GM19397 (cell line): ENCODE results near the gene CXCL8.

Experiments
- ATAC-seq: cut with Tn5 transposase; IDR thresholded peaks from one replicate; pipeline ENCODE4 v1.9.1; 2021; ENCODE audit warnings: mild to moderate bottlenecking, moderate library complexity; ENCODE audit not compliant: unreplicated experiment

The CXCL8 gene

DNA sequence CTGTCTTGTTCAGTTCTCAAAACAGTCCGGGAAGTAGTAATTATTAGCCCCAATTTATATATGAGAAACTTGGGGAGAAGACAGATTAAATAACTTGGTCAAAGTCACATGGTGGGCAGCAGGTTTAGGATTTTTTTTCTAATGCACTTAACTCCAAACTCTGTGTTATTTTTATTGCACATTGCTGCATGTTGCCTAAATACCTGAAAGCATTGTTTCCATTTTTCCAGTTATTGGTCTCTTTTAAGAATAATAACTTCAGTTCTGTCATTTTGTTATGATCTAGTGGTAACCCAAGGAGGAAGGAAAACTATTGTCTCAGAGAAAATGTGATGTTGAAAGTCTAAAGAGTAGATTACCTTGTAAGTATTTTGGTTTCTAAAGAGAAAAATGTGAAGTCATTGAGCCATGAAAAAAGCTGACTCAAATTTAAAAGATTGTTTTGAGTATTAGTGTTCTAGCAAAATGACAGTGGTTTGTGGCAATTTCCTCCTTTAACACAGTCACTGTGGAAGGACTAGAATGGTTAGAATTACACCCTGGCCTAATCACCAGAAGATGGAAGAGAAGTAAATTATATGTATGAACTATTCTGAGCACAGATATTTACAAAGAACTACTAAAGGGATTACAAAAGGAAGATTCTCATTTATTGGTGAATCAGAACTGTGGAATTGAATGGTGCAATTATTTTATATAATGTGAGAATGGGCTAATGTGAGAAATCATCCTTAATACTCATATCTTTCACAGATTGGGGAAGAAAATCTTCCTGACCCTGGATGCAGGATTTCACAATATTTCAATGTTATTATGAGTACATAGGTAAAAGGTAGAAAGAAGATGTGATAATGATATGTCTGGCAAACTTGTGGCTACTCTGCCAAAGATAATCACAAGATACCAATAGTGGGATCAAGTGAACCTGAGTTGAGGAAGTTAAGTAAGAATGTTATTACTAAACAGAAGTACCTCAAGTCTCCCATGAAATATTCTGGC is 21.7 kb upstream of the CXCL8 start:
- ATAC-seq = peak; percentile 86

DNA sequence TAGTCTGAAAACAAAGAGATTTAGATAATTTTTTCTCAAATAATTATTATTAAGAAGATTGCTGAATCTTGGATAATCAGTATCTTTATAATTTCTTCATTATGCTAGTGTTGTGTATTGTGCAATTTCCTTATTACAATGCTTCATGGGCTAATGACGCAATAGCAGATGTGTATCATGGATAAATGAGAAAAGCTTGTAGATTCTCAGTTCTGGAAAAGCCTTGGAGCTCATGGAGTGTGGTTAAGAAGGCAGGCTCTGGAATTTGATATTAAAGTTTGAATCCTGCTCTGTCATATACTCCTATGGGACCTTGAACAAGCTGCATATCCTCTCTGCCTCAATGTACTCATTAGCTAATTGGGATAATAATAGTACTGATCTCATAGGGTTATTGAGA is 18.9 kb upstream of the CXCL8 start:
- ATAC-seq = no peak

DNA sequence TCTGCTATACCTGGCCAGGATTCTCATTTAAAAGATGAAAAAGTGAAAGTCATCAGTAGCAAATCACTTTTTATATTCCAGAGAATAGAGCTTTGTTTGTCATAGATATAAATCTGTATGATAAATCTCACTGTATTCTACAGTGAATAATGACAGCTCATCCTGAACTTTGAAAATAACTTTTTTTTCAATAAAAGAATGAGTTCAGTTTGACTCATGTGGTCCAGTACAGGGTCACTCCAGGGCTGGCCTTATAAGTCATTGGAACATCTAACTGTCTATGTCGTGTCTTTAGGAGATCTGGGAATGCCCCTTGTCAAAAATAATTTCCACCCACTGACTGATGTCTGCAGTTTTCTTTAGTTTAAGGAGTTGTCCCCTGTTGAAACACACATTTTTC is 18.5 kb upstream of the CXCL8 start:
- no peak for ATAC-seq

DNA sequence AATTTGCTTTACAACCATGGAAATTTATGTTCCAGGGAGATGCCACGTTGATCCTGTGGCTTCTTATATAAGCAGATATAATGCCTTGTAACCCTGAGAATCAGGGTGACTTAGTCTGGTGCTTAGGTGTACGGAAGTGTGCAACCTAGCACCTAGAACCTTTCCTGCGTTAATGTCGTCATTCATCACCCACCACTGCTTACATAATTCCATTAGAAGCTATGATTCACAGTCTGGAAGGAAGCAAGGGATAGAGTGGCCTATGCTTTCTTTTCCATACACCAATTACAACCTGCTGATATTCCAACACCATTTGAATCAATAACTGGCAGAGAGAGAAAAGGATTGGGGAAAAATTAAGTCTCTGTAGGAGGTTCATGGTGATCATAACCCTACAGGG is 17.3 kb upstream of the CXCL8 start:
- no peak for ATAC-seq

DNA sequence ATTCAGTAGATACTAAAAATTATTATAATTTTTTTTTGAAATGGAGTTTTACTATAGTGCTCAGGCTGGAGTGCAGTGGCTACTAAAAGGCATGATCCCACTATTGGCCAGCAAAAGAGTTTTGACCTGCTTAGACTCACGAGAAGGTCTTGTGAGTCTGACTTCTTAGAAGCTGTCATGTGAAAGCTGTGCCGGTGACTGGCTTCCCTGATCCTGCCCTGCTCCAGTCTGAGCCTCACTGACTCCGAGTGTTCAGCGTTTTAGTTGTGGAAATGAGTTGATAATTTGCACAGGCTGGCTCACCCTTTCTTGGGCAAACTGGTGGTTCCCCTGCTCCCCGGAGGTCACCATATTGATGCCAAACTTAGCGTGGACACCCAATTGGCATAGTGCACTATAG is 16.4 kb upstream of the CXCL8 start:
- no peak for ATAC-seq

DNA sequence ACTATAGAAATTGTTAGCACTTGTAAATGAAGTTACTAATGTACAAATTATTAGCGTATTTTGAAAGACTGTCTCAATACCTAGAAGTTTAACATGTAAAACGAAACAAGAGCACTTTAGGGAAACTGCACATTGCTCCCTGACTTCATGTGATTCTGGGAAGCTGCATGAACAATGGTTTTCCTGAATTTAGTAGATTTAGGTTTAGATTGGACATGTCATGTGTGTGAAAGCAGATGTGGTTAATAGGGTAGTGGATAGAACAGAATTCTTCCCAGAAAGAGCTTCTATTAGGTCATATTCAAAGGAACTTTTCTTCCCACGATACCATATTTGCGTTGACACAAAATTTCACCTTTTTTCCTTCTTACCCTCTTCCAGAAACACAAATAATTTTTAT is 14.9 kb upstream of the CXCL8 start:
- ATAC-seq = no peak

DNA sequence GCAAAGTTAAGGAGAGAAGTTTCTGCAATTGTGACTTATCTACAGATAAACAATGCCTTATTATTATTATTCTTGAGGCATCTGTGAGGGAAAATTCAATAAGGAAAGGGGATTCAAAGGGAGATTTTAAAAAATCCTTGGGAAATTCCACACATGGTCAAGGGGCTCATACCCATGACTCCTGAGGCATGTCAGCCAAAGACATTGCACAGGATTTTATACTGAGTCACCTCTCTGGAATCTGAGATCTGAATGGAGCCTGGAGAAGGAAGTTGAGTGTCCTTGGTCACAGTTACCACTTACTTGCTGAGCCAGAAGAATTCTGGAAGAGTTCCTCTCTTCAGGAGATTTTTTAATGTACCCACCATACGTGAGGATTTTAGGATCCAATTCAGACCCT is 14.4 kb upstream of the CXCL8 start:
- ATAC-seq = no peak

DNA sequence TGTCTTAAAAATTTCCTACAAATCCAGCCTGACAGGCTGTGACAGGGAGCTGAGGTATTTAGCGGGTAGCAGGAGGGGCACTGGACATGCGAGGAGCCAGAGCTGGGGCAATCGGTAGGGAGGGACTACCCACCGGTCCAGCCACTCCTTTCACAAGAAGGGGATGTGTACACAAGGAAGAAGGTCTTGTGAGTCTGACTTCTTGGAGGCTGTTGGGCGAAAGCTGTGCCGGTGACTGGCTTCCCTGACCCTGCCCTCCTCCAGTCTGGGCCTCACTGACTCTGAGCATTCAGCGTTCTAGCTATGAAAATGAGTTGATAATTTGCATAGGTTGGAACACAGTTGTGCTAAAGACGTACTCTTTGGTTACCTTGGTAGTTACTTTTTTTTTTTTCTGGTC is 12.7 kb upstream of the CXCL8 start:
- peak; percentile 66 for ATAC-seq

DNA sequence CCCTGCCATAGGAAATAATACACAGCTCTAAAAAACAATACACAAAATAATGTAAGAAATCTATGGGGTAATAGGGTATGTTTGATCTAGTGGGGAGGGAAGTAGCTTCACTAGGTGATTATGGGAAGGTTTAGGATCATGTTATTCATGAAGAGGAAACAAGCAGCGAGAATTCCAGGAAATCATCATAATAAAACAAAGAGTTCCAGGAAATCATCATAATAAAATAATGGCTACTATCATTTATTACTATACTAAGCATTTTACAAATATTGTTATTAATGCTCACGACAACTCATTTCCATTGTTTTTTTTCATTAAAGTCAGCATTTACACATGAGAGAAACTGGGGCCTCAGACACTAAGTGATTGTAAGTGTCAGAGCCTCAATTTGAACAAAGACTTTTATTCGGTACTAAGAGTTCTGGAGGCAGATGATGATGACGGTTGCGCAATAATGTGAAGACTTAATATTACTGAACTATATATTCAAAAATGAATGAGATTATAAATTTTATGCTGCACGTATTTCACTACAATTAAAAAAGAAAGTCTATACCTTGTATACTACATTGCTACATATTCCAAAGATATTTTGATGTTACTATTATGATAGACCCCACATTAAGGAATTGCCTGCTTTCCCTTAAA is 12.2 kb upstream of the CXCL8 start:
- ATAC-seq = no peak

DNA sequence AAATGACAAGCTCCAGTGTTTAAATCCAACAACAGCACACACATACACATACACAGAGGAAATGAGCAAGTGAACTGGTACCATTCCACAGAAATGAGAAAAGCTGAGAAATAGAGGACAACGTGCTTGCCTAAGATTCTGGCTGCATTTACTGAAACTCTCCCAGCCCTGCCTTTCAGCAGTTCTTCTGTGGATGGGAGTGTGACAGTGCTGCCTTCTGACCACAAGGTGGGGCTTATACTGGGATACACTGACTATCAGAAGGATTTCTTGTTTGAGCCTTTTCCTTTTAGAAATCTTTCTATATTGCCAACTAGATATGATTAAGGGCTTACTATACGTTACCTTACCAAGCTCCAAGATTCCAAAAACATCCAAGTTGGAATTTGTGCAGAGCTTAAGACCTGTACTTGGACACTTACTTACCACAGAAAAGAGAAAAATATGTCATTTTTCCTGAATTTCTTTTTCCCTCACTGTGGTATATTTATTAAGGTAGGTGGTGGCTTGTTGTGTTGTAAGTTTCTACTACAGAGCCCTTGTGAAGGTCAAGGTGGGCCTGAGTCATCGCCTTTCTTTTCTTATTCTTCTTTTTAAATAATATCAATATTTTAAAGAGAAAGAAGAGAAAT is 10.7 kb upstream of the CXCL8 start:
- ATAC-seq = peak; percentile 60

DNA sequence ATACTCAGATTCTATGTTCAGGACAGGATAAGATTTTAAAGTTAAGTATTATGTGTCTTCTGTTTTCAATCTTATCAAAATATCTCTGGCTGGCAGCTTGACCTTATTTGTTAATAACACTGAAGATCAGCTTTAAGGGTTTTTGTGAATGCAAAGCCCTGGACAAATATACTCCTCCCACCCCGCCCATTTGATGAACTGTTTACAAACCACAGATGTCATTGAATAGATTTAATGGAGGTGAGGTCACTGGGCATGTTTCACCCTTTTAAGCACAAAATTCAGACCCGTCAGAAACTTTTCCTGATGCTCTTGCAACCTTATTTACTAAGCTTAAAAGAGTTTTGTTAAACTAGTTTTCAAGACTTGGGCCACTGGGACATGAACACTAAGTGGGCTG is 10.1 kb upstream of the CXCL8 start:
- no peak for ATAC-seq

DNA sequence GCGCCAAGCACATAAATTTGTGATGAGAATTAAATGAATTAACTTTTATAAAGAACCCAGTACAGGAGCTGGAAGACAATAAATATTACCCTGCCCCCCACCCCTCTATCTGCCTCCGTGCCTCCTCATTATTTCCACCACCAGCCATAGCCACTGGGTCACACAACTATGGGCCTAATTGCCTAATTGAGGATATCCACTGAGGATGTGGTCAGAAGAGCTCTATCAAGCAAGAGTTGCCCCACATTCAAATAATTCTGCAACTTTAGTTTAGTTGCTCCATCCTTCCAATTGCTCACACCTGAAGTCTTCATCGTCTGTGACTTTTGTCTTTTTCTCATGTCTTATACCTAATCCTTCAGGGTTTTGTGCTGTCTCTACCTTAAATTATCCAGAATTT is 9.5 kb upstream of the CXCL8 start:
- no peak for ATAC-seq

DNA sequence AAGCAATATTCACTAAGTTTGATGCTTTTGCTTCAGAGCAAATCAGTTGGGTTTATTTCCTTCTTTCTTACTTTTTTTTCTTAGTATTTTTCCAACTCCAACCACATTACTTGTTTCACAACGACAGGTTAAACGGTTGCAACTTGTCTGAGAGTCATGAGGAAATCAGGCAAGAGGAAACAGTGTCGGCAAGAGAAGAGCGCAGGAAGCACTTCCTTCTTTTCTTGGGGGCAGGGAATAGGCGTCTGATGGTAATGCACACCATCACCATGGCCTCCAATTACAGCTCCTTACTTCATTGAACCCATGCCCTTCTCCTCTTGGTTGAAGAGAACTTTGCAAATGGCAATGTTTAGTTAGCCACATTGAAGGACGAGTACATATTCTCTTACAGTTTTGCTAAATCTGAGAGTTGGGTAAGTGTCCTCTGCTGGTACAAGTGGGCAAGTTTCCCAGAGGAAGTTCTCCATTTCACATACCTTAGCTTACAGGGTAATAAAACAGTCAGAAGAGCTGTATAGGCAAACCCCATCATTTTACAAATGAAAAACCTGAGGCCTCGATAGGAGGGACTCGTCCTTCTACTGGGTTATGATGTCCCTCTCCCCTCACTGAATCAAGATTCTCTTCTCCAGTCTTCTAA is 8.3 kb upstream of the CXCL8 start:
- no peak for ATAC-seq

DNA sequence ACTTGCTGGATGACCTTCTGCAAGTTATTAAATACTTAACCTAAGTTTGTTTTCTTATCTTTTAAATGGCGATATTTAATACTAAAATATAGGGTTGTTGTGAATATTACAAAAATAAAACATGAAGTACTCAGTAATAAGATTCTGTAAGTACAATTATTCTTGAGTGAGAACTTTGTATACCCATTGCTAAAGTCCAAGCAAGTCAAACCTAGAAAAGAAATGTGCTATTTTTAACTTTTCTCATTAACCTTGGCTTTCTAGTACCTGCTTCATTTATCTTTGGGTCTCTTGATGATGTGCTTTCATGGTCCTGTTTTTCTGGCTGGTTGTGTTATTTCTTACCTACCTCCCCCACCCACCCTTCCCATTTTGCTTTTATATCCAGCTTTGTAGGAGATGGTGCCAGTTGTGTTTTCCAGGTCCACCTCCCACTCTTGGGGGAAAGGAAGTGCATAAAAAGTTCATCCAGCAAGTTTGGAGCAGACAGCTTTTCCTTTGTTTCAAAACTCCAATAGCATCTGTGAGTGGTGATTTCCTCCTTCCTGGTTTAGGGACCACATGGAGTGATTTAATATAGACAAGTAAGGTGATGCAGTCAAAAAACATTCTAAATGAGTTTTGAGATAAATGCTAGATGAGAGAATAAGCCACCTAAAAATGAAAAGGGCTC is 7.5 kb upstream of the CXCL8 start:
- ATAC-seq = no peak

DNA sequence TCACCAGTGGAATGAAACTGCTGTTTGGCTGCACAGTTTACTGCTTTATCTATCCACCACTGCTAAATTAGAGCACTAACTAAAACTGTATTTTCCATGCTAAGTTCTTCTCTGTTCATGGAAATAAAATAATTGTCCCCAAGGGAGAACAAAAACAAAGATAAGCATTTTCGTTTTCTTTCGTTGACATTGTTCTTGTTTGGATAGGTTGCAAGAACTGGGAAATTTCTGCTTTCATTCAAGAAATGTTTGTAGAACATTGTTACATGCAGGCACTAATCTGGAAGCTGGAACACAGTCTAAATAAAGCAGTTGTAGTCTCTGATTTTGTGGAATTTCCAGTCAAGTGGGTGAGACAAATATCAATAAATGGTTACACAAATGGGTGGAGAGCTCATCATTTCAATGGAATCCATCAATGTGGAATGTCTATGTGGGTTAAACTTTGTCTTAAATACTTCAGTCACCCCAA is 5.8 kb upstream of the CXCL8 start:
- ATAC-seq = no peak

DNA sequence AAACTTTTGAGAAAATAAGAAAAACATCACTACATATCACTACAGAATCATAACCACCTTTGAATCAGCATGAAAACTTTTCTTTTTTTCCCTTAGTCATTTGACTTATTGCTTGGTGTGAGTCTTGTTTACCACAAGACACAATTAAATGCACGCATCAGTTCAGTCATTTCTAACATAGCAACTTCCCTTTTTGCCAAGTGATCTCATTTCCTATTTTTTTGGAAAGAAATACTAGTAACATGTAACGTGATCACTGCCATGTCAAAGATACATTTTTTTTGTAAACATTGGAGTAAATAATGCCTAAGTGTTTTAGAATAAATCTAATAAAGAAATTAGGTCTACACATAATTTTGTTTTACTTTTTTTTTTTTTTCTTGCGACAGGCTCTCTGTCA is 5.1 kb upstream of the CXCL8 start:
- peak; percentile 73 for ATAC-seq

DNA sequence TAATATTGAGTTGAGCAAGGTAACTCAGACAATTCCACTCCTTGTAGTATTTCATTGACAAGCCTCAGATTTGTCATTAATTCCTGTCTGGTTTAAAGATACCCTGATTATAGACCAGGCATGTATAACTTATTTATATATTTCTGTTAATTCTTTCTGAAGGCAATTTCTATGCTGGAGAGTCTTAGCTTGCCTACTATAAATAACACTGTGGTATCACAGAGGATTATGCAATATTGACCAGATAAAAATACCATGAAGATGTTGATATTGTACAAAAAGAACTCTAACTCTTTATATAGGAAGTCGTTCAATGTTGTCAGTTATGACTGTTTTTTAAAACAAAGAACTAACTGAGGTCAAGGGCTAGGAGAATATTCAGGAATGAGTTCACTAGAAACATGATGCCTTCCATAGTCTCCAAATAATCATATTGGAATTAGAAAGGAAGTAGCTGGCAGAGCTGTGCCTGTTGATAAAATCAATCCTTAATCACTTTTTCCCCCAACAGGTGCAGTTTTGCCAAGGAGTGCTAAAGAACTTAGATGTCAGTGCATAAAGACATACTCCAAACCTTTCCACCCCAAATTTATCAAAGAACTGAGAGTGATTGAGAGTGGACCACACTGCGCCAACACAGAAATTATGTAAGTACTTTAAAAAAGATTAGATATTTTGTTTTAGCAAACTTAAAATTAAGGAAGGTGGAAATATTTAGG is 821 bp downstream of the CXCL8 start:
- ATAC-seq = no peak

DNA sequence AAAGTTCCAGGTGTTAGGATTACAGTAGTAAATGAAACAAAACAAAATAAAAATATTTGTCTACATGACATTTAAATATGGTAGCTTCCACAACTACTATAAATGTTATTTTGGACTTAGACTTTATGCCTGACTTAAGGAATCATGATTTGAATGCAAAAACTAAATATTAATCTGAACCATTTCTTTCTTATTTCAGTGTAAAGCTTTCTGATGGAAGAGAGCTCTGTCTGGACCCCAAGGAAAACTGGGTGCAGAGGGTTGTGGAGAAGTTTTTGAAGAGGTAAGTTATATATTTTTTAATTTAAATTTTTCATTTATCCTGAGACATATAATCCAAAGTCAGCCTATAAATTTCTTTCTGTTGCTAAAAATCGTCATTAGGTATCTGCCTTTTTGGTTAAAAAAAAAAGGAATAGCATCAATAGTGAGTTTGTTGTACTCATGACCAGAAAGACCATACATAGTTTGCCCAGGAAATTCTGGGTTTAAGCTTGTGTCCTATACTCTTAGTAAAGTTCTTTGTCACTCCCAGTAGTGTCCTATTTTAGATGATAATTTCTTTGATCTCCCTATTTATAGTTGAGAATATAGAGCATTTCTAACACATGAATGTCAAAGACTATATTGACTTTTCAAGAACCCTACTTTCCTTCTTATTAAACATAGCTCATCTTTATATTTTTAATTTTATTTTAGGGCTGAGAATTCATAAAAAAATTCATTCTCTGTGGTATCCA is 1.6 kb downstream of the CXCL8 start:
- ATAC-seq = no peak

DNA sequence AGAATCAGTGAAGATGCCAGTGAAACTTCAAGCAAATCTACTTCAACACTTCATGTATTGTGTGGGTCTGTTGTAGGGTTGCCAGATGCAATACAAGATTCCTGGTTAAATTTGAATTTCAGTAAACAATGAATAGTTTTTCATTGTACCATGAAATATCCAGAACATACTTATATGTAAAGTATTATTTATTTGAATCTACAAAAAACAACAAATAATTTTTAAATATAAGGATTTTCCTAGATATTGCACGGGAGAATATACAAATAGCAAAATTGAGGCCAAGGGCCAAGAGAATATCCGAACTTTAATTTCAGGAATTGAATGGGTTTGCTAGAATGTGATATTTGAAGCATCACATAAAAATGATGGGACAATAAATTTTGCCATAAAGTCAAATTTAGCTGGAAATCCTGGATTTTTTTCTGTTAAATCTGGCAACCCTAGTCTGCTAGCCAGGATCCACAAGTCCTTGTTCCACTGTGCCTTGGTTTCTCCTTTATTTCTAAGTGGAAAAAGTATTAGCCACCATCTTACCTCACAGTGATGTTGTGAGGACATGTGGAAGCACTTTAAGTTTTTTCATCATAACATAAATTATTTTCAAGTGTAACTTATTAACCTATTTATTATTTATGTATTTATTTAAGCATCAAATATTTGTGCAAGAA is 2.3 kb downstream of the CXCL8 start:
- no peak for ATAC-seq
